Left colon (tissue), 2 donors: ENCODE results near the gene DNAJB1. TPM values are rescaled to one million over a fixed set of nuclear protein-coding genes. Genes with fewer than 3 reads are reported as not detected.
"Not testable (repeated sequence)": the region's sequence is repeated elsewhere in the genome, so short reads cannot be mapped to it uniquely, and the experiment has no call there.

Source experiments
- ATAC-seq: fragments of 200-7000 bp; cut with Tn5 transposase; one replicate; pipeline ENCODE4 v1.9.1; 2020; ENCODE audit warnings: mild to moderate bottlenecking, moderate library complexity
- DNase-seq, 2 donors: peaks; one replicate each; pipeline ENCODE4 v3.0.0-alpha.2; 2020
- intact Hi-C, 2 donors: fragments of 100-400 bp; cut with DNase I in 1 of 2; cut with micrococcal nuclease in 1 of 2; formaldehyde crosslinking; loops; one replicate each; pipeline versions ENCODE4 v1.11.2 to v1.14.0; 2022; cut with DNase I, micrococcal nuclease
- long read RNA-seq: library from polyadenylated mRNA; unstranded; transcript quantifications from one replicate; pipeline ENCODE4 v2.0.0, GENCODE V29; 2021
- total RNA-seq, 2 donors: library from RNA; stranded (reverse); fragmentation: NEBNext Ultra II Directional; extraction: Animal tissue kit (Norgen Biotek cat#: 25700); gene quantifications; one replicate each; pipeline ENCODE4 v1.2.1, GENCODE V29; 2021
- donor health status: DM: no; HTN: no; CAD: no.
- donor health status: DM: yes; HTN: yes; CAD: no.

DNAJB1 gene
- 100 to 1,000 TPM; 122 to 123 TPM for total RNA-seq
- long read RNA-seq, transcript DNAJB1-201 (3 exons, 2,264 nt): major isoform, 502 of 548 reads
- long read RNA-seq, partial matches to known transcripts: 17 of 548 reads
- long read RNA-seq, other reads (novel, unspliced or antisense): 25 of 548 reads

- DNase-seq (peak; percentile 87 to 88), ATAC-seq (peak; percentile 75)
- intact Hi-C loops: no loop called here
Observed at GRCh38 chr19:14517840-14518505, at the start of gene DNAJB1. Gene DNAJB1, minus strand, starts transcription at chr19:14518397. Its CDS starts 48 bp downstream, at chr19:14518349.

DNA sequence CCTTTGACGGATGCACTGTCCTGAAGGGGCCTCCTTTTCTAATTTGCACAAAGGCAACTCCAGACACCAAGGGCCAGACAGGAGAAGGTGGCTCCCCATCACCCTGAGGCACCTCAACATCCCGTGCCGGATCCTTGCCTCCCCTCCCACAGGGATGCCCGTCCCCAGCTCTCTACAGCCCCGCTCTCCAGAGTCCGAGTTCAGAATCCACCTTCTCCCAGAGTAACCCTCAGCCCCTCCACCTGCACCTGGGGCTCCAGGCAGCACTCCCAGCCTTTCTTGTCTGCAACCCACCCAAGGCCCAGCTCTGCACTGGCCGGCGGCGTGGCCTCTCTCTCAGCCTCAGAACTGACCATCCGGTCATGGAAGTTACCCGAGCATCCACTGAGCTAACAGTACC, 48.9 kb upstream of the DNAJB1 start:
- intact Hi-C loops: no loop called here
- no peak for ATAC-seq
- DNase-seq: no peak

- intact Hi-C loops: no loop called here
- DNase-seq (no peak), ATAC-seq (no peak)
Observed at GRCh38 chr19:14566712-14567077, 48.5 kb upstream of the DNAJB1 start.

DNA sequence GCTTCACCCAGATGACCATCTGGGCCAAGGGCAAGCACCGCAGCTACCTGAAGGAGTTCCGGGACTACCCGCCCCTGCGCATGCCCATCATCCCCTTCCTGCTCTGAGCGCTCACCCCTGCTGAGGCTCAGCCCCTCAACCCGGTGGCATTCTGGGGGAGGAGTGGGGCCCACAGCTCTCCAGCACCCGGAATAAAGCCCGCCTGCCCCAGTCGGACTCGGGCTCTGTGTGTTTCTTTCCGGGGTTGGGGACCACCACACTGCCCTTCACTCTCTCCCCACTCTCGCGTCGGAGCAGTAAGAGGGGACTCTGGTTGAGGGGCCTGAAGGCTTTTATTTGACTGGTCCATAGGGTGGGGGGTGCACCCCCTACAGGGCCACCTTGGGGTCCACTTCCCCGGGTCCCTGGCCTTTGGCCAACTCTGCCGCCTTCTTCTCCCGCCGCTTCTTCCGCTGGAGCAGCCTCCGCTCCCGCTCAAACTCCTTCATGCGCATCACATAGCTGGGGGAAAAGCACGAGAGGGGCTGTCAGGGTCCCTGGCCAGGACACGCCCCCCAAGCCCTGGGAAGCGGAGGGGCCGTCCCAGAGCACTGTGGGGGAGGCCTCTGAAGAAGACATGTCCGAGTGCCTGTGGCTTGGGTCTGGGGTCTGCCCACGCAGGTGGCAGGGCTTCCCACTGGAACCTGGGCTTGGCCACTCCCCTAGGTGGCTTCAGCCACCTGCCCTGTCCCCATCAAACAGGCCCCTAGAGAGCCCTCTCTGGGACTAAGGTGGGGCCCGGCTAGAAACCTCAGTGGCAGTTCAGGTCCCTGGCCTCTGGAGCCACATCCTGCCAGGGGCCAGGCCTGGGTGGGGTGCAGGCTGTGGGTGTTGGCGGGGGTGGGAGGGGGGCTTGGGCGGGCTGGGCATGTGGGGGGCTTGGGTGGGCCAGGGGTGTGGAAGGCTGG, 47.8 kb upstream of the DNAJB1 start:
- intact Hi-C loops: no loop called here
- ATAC-seq: no peak
- no peak for DNase-seq

DNA sequence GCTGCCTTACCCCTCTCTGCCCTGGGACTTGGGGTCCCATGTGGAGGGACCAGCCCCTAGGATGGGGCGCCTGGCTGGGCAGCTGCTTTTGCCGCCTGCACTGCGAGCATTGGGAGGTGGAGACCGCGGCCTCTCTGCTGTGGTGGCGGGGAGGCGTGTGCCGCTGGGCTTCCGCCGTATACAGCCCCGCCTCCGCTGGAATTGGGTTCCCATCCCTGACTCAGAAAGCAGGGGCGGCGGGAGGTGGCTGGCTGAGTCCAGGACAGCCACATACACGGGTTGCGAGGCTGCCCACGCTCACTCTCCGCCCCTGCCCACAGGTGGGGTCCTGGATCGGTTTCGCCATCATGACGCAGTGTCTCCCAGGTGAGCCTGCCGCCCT, 47.1 kb upstream of the DNAJB1 start:
- intact Hi-C loops: no loop called here
- ATAC-seq (peak; percentile 10), DNase-seq (no peak)

GRCh38 chr19:14564652-14565297, 46.6 kb upstream of the DNAJB1 start:
- ATAC-seq, DNase-seq, intact Hi-C loops: not testable (repeated sequence)

DNA sequence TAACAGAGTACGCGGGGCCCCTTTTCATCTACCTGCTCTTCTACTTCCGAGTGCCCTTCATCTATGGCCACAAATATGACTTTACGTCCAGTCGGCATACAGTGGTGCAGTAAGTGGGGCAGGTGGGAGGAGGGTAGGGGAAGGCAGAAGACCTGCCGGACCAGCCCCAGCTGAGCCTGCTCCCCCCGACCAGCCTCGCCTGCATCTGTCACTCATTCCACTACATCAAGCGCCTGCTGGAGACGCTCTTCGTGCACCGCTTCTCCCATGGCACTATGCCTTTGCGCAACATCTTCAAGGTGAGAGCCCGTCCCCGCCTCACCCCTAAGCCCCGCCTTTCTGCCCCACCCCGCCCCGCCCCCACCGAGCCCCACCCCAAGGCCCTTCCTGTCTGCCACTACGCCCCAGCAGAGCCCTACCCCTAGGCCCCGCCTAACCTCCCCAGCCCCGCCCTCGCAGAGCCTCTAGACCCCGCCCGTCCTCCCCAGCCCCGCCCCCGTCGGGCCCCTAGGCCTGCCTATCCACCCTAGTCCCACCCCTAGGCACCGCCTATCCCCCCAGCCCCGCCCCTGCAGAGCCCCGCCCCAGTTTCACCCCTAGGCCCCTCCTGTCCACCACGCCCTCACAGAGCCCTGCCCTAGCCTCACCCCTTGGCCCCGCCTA, 45.9 kb upstream of the DNAJB1 start:
- intact Hi-C loops: no loop called here
- DNase-seq: peak in 1 of 2 donors; percentile 52
- peak; percentile 58 for ATAC-seq

- DNase-seq (no peak), ATAC-seq (no peak)
- intact Hi-C loops: no loop called here
Observed at GRCh38 chr19:14563590-14563926, 45.4 kb upstream of the DNAJB1 start.

- intact Hi-C loops: no loop called here
- no peak for ATAC-seq
- DNase-seq: no peak
Observed at GRCh38 chr19:14562660-14563589, 44.7 kb upstream of the DNAJB1 start.

- ATAC-seq: no peak
- intact Hi-C loops: no loop called here
- no peak for DNase-seq
Observed at GRCh38 chr19:14561847-14562351, 43.7 kb upstream of the DNAJB1 start.

- ATAC-seq (no peak), DNase-seq (no peak)
- intact Hi-C loops: no loop called here
Observed at GRCh38 chr19:14561249-14561648, 43.1 kb upstream of the DNAJB1 start.

DNA sequence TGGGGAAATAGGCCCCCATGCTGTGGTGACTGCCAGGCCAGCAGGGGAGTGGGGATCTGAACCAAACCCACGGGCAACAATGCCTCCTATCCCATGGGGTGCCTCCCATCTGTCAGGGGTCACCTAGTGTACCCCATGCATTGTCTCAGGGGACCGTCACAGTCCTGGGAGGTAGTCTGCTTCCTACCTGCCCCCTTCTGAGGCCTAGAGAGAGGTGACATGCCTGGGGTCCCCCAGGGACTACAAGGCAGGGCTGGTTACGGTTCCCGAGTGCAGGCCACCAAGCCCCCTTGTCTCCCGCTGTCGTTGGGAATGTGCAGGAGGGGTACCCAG, 42.5 kb upstream of the DNAJB1 start:
- DNase-seq (no peak), ATAC-seq (no peak)
- intact Hi-C loops: no loop called here

DNA sequence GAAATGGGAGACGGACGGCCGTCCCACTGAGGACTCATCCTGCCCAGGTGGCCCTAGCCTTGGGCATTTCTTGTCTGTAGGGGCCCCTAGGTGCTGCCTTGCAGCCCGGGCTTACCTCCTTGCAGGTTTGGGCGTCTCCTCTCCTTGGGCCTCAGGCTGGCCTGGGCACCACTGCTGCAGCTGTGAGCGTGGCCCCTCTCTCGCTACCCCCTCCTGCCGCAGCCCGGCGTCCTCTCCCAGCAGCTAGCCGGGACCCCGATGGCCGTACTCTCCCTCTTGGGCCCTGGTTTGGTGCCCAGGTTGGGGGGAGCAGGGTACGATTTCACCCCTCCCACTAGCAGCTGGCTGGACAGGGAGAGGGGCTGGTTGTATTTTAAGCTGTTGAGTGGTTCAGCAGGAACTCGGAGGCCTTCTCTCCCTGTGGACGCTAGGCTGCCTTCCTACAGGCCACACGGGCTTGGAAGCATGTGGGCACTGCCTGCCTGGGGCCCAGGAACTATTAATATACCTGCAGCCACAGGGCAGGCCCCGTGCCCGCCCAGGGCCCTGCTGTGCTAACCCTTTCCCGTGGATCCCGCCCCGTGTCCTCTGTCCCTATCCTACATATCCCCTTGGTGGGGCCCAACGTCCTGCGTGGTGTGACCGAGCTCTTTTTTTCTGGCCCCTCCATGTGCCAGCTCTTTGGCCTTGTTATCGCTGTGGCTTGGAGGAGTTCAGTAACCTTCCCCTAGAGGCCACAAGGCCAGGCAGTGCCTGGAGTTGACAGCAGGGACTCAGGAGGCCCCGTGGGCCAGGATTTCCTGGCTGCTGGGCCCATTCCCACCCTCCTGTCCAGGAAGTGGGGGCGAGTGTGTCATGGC, 41.9 kb upstream of the DNAJB1 start:
- no peak for DNase-seq
- no peak for ATAC-seq
- intact Hi-C loops: no loop called here

DNA sequence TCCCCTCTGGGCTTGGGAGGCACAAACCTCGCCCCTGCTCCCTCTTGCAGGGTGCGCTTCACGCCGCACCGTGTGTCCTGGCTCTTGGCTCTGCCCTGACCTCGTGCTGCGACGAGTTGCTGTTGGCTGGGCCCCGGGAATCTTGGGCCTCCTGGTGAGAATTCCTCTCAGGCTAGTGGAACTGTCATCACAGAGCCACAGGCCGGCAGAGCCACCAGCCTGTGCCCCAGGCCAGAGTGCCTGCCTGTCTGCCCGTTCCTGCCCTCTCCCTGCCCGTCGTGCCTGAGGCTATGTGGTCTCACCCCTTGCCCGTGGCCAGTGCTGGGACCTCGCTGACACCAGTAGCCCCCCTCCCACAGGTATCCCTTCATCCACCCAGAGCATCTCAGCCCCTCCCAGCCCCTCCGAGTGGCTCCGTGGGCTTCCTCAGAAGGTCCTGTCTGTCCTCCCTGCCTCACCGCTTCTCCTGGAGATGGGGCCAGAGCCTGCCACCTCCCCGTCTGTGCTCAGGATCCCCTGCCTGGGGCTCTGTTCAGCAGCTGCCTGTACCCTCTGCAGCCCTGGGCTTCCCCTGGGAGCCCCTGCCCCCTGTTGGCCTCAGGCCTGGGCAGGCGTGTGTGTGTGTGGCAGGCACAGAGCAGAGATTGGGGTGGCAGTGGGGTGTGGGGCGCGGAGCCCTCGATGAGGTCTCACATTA, 40.3 kb upstream of the DNAJB1 start:
- ATAC-seq: no peak
- no peak for DNase-seq

GRCh38 chr19:14556662-14557188, 38.5 kb upstream of the DNAJB1 start:
- intact Hi-C loops: no loop called here
- DNase-seq (peak; percentile 70 to 82), ATAC-seq (peak; percentile 78)

More for the DNA sequence above, 40.3 kb upstream of the DNAJB1 start:
- intact Hi-C loops: no loop called here

GRCh38 chr19:14555918-14556661, 37.9 kb upstream of the DNAJB1 start:
- DNase-seq (no peak), ATAC-seq (no peak)
- intact Hi-C loops: no loop called here
